Liver (tissue), 9 donors: ENCODE data around the gene NXN. TPM values are rescaled to one million over a fixed set of nuclear protein-coding genes. Genes with fewer than 3 reads are reported as not detected.

Experiments
- DNase-seq: peaks from one replicate; pipeline ENCODE4 v3.0.0-alpha.2; 2017; ENCODE audit warnings: low spot score
- H3K27ac ChIP-seq, 2 donors: one replicate each; pipeline ENCODE4 v1.7.0; 2013; ENCODE audit warnings: inconsistent platforms in 2 of 2, low read length in 2 of 2, control low read depth in 1 of 2, low read depth in 1 of 2, mild to moderate bottlenecking in 1 of 2
- H3K27me3 ChIP-seq, 4 donors: one replicate each; pipeline versions ENCODE4 v1.6.1 to v1.7.0; 2013; ENCODE audit warnings: low read length in 3 of 4, inconsistent platforms in 1 of 4, mild to moderate bottlenecking in 1 of 4, moderate library complexity in 1 of 4; ENCODE audit not compliant: control insufficient read depth in 4 of 4, insufficient read depth in 4 of 4
- H3K36me3 ChIP-seq, 4 donors: one replicate each; pipeline versions ENCODE4 v1.6.1 to v1.7.0; 2013; ENCODE audit warnings: low read length in 3 of 4, mild to moderate bottlenecking in 3 of 4, low read depth in 1 of 4, moderate library complexity in 1 of 4; ENCODE audit not compliant: control insufficient read depth in 4 of 4, insufficient read depth in 3 of 4
- H3K4me1 ChIP-seq, 4 donors: one replicate each; pipeline versions ENCODE4 v1.6.1 to v1.7.0; 2013; ENCODE audit warnings: low read length in 3 of 4, mild to moderate bottlenecking in 3 of 4, moderate library complexity in 1 of 4; ENCODE audit not compliant: control insufficient read depth in 4 of 4, insufficient read depth in 4 of 4
- H3K4me3 ChIP-seq, 3 donors: one replicate each; pipeline versions ENCODE4 v1.6.1 to v1.7.0; 2013; ENCODE audit warnings: low read length in 3 of 3, control low read depth in 1 of 3, low read depth in 1 of 3, mild to moderate bottlenecking in 1 of 3
- H3K9ac ChIP-seq, 2 donors: one replicate each; pipeline ENCODE4 v1.7.0; 2013; ENCODE audit warnings: low read length in 2 of 2, mild to moderate bottlenecking in 2 of 2, moderate library complexity in 2 of 2, control low read depth in 1 of 2, low read depth in 1 of 2
- H3K9me3 ChIP-seq, 4 donors: one replicate each; pipeline versions ENCODE4 v1.6.1 to v1.7.0; 2013; ENCODE audit warnings: low read length in 3 of 4; ENCODE audit not compliant: control insufficient read depth in 4 of 4
- ATF3 ChIP-seq: IDR thresholded peaks from 2 replicates; pipeline ENCODE4 v1.6.1; 2016; ENCODE audit warnings: antibody characterized with exemption
- CTCF ChIP-seq: fragments of 150-350 bp; IDR thresholded peaks from 2 replicates; pipeline ENCODE4 v1.5.1; 2017; ENCODE audit warnings: improper control_type of control experiment, low read depth, low read length; ENCODE audit not compliant: missing input control
- EGR1 ChIP-seq, 2 donors: IDR thresholded peaks; 2 replicates each; pipeline ENCODE4 v1.6.1; 2016 to 2018; ENCODE audit warnings: antibody characterized with exemption in 2 of 2, low read depth in 2 of 2
- FOXA1 ChIP-seq: IDR thresholded peaks from 2 replicates; pipeline ENCODE4 v1.6.1; 2016; ENCODE audit warnings: antibody characterized with exemption
- FOXA2 ChIP-seq: IDR thresholded peaks from 2 replicates; pipeline ENCODE4 v1.6.1; 2016; ENCODE audit warnings: antibody characterized with exemption
- GABPA ChIP-seq, 2 donors: IDR thresholded peaks in 1 of 2; conservative IDR thresholded peaks in 1 of 2; 2 replicates each; pipeline ENCODE4 v1.6.1; 2016; ENCODE audit warnings: antibody characterized with exemption in 2 of 2, mild to moderate bottlenecking in 1 of 2, moderate library complexity in 1 of 2
- HNF4A ChIP-seq, 2 donors: conservative IDR thresholded peaks; 2 replicates each; pipeline ENCODE4 v1.6.1; 2016; ENCODE audit warnings: antibody characterized with exemption in 2 of 2, mild to moderate bottlenecking in 2 of 2
- HNF4G ChIP-seq: IDR thresholded peaks from 2 replicates; pipeline ENCODE4 v1.6.1; 2016; ENCODE audit warnings: antibody characterized with exemption
- JUND ChIP-seq, 2 donors: IDR thresholded peaks; 2 replicates each; pipeline ENCODE4 v1.6.1; 2016; ENCODE audit warnings: antibody characterized with exemption in 2 of 2
- MAX ChIP-seq: IDR thresholded peaks from 2 replicates; pipeline ENCODE4 v1.6.1; 2016; ENCODE audit warnings: antibody characterized with exemption
- NR2F2 ChIP-seq: IDR thresholded peaks from 2 replicates; pipeline ENCODE4 v1.6.1; 2016; ENCODE audit warnings: antibody characterized with exemption
- RAD21 ChIP-seq, 2 donors: IDR thresholded peaks; 2 replicates each; pipeline ENCODE4 v1.6.1; 2016; ENCODE audit warnings: antibody characterized with exemption in 2 of 2, mild to moderate bottlenecking in 2 of 2
- REST ChIP-seq: IDR thresholded peaks from 2 replicates; pipeline ENCODE4 v1.6.1; 2016; ENCODE audit warnings: antibody characterized with exemption, mild to moderate bottlenecking
- RXRA ChIP-seq, 2 donors: IDR thresholded peaks; 2 replicates each; pipeline ENCODE4 v1.6.1; 2017 to 2018; ENCODE audit warnings: antibody characterized with exemption in 2 of 2, mild to moderate bottlenecking in 1 of 2
- SP1 ChIP-seq: IDR thresholded peaks from 2 replicates; pipeline ENCODE4 v1.6.1; 2018; ENCODE audit warnings: antibody characterized with exemption, mild to moderate bottlenecking
- TAF1 ChIP-seq: conservative IDR thresholded peaks from 2 replicates; pipeline ENCODE4 v1.6.1; 2016; ENCODE audit warnings: antibody characterized with exemption, mild to moderate bottlenecking
- YY1 ChIP-seq: IDR thresholded peaks from 2 replicates; pipeline ENCODE4 v1.6.1; 2016; ENCODE audit warnings: antibody characterized with exemption, mild to moderate bottlenecking
- WGBS: extraction: QIAGEN DNeasy Blood & Tissue Kit; methylation state at CpG from one replicate; pipeline ENCODE4 v1.1.7; 2013; 5-methylcytosine and 5-hydroxymethylcytosine counted together
- polyA plus RNA-seq, 2 donors: library from polyadenylated mRNA; stranded (reverse) in 1 of 2; unstranded in 1 of 2; fragments of 200-250 nt in 1 of 2; fragments of >200 nt in 1 of 2; fragmentation: Nextera tagmentation in 1 of 2; extraction: Ambion mirVana in 1 of 2; gene quantifications; one replicate each; pipeline versions ENCODE4 v1.2.1 to v1.2.3, GENCODE V29; 2013 to 2015
- total RNA-seq, 2 donors: library from RNA; depleted of rRNA; stranded (reverse); fragments of >200 nt; gene quantifications; one replicate each; pipeline ENCODE4 v1.2.3, GENCODE V29; 2014
- donor health status: healthy.
- donor health status: healthy.
- donor health status: healthy.
- donor health status: healthy.
- donor health status: healthy.

The NXN gene
- total and polyA plus RNA-seq, 4 donors, result 2.3 to 4.5 (median 3.3) TPM

GRCh38 chr17:1019451-1019850, 39.9 kb upstream of the NXN start:
- Histone ChIP-seq H3K27me3 (no peaks in the 10 kb centered on the region), H3K27ac (no peak overlapping the region), H3K36me3 (no peaks in the 10 kb centered on the region), H3K9ac (no peak overlapping the region), H3K9me3 (no peaks in the 10 kb centered on the region), H3K4me3 (no peak overlapping the region), H3K4me1 (peaks cover 0 to 4% (median 0%) of the 10 kb centered on the region in 4 donors)
- WGBS, result 59% methylated on average over 10 of the region's 10 CpGs
- no peak for TF ChIP-seq GABPA (IDR thresholded peaks at IDR 0.05 in 1 of 2, conservative IDR thresholded peaks at IDR 0.05 in 1 of 2)
- no peak for TF ChIP-seq ATF3
- TF ChIP-seq YY1, result no peak
- no peak for TF ChIP-seq RXRA (IDR thresholded peaks at IDR 0.05)
- TF ChIP-seq EGR1 (IDR thresholded peaks at IDR 0.05; ENCODE audit: low read depth in 2 of 2), result no peak
- no peak for TF ChIP-seq FOXA1
- TF ChIP-seq JUND (IDR thresholded peaks at IDR 0.05), result no peak
- TF ChIP-seq CTCF, result no peak
- TF ChIP-seq NR2F2, result no peak
- TF ChIP-seq HNF4A (conservative IDR thresholded peaks at IDR 0.05), result no peak
- no peak for TF ChIP-seq FOXA2
- TF ChIP-seq HNF4G, result no peak
- TF ChIP-seq TAF1, result no peak
- no peak for TF ChIP-seq SP1
- TF ChIP-seq RAD21 (IDR thresholded peaks at IDR 0.05), result no peak
- no peak for TF ChIP-seq REST
- no peak for TF ChIP-seq MAX
- no peak for DNase-seq

- H3K4me1 ChIP-seq, result peaks cover 0 to 4% (median 0%) of the 10 kb centered on the region in 4 donors
- no peak for TF ChIP-seq YY1
- DNase-seq, result no peak
- H3K36me3 ChIP-seq, result no peaks in the 10 kb centered on the region
- no peaks in the 10 kb centered on the region for H3K9me3 ChIP-seq
- no peak overlapping the region for H3K4me3 ChIP-seq
- H3K9ac ChIP-seq, result no peak overlapping the region
- no peak overlapping the region for H3K27ac ChIP-seq
- WGBS, result 71% methylated on average over 11 of the region's 11 CpGs
- H3K27me3 ChIP-seq, result no peaks in the 10 kb centered on the region
Observed at GRCh38 chr17:1018547-1018946, 39.0 kb upstream of the NXN start.
